Chondrocyte (in vitro differentiated cells): ENCODE measurements around the gene RASSF7. TPM values are rescaled to one million over a fixed set of nuclear protein-coding genes. Genes with fewer than 3 reads are reported as not detected.
"Not testable (repeated sequence)": the region's sequence is repeated elsewhere in the genome, so short reads cannot be mapped to it uniquely, and the experiment has no call there.

ENCODE experiments used
- DNase-seq: peaks from one replicate; pipeline ENCODE4 v3.0.0; 2021; ENCODE audit warnings: mixed read lengths, low spot score
- H3K27ac Mint-ChIP-seq: one replicate; pipeline ENCODE4 v1.8.0; 2021; ENCODE audit warnings: mild to moderate bottlenecking, moderate library complexity, mixed read lengths; ENCODE audit not compliant: unreplicated experiment
- H3K27me3 Mint-ChIP-seq: 2 replicates; pipeline ENCODE4 v1.8.0; 2021; ENCODE audit warnings: low read depth, mixed read lengths
- H3K36me3 Mint-ChIP-seq: 2 replicates; pipeline ENCODE4 v1.8.0; 2021; ENCODE audit warnings: low read depth, mixed read lengths
- H3K4me1 Mint-ChIP-seq: 2 replicates; pipeline ENCODE4 v1.8.0; 2021; ENCODE audit warnings: low read depth, mild to moderate bottlenecking, mixed read lengths
- H3K4me3 Mint-ChIP-seq: one replicate; pipeline ENCODE4 v1.8.0; 2021; ENCODE audit warnings: mild to moderate bottlenecking, moderate library complexity, mixed read lengths; ENCODE audit not compliant: unreplicated experiment
- H3K9me3 Mint-ChIP-seq: 2 replicates; pipeline ENCODE4 v1.8.0; 2021; ENCODE audit warnings: low read depth, mixed read lengths
- CTCF ChIP-seq: fragments of 200-600 bp; sonication (generic); IDR thresholded peaks from 2 replicates; pipeline ENCODE4 v1.5.0; 2021; ENCODE audit warnings: antibody characterized with exemption, mild to moderate bottlenecking, moderate library complexity
- long read RNA-seq: library from polyadenylated mRNA; stranded (forward); transcript quantifications from one replicate; pipeline ENCODE4 v2.0.0, GENCODE V29; 2021
- total RNA-seq: library from RNA; stranded (reverse); gene quantifications from 3 replicates; pipeline ENCODE4 v1.2.1, GENCODE V29; 2021

Gene RASSF7
- total RNA-seq = 20.0 to 31.3 TPM (median 28.7 TPM) in 3 replicates
- long read RNA-seq, transcript RASSF7-201 (4 exons, 1,731 nt) = major isoform, 70 of 140 reads
- long read RNA-seq, transcript RASSF7-202 (6 exons, 1,928 nt) = minor isoform, 5 of 140 reads
- long read RNA-seq, partial matches to known transcripts = 33 of 140 reads
- long read RNA-seq, other reads (novel, unspliced or antisense) = 28 of 140 reads

GRCh38 chr11:560305-561147 is at the start of gene RASSF7, which contains the start of gene LMNTD2:
Gene RASSF7, plus strand, starts transcription at chr11:560970. Its CDS starts 799 bp downstream, at chr11:561769.
Gene LMNTD2, minus strand, starts transcription at chr11:560738. Its CDS starts 22 bp downstream, at chr11:560716.
- peaks cover 12% of the 10 kb centered on the region for H3K4me1 Mint-ChIP-seq
- no peak within 1 kb of the TSS for H3K27ac Mint-ChIP-seq
- no peaks in the 10 kb centered on the region for H3K36me3 Mint-ChIP-seq
- no peaks in the 10 kb centered on the region for H3K9me3 Mint-ChIP-seq
- DNase-seq = no peak
- TF ChIP-seq CTCF = no peak
- H3K27me3 Mint-ChIP-seq = peaks cover 8% of the 10 kb centered on the region
- peak within 1 kb of the TSS; percentile 85 for H3K4me3 Mint-ChIP-seq

GRCh38 chr11:512761-513595 is 47.8 kb upstream of the RASSF7 start:
- peaks cover 7% of the 10 kb centered on the region for H3K9me3 Mint-ChIP-seq
- no peaks in the 10 kb centered on the region for H3K27me3 Mint-ChIP-seq
- H3K27ac Mint-ChIP-seq = peak overlapping the region; percentile 49
- peaks cover 14% of the 10 kb centered on the region for H3K4me1 Mint-ChIP-seq
- peaks cover 20% of the 10 kb centered on the region for H3K36me3 Mint-ChIP-seq
- no peak for TF ChIP-seq CTCF
- DNase-seq = no peak
- no peak overlapping the region for H3K4me3 Mint-ChIP-seq

GRCh38 chr11:514606-515005 is 46.2 kb upstream of the RASSF7 start:
- Mint-ChIP-seq H3K9me3 (peaks cover 7% of the 10 kb centered on the region), H3K27me3 (no peaks in the 10 kb centered on the region), H3K36me3 (peaks cover 20% of the 10 kb centered on the region), H3K4me1 (peaks cover 10% of the 10 kb centered on the region), H3K4me3 (no peak overlapping the region), H3K27ac (no peak overlapping the region)
- no peak for TF ChIP-seq CTCF
- no peak for DNase-seq

GRCh38 chr11:515131-515530 is 45.6 kb upstream of the RASSF7 start:
- H3K36me3 Mint-ChIP-seq = peaks cover 16% of the 10 kb centered on the region
- DNase-seq = no peak
- no peaks in the 10 kb centered on the region for H3K27me3 Mint-ChIP-seq
- peaks cover 7% of the 10 kb centered on the region for H3K9me3 Mint-ChIP-seq
- H3K4me1 Mint-ChIP-seq = peaks cover 5% of the 10 kb centered on the region
- no peak overlapping the region for H3K4me3 Mint-ChIP-seq
- TF ChIP-seq CTCF = no peak
- no peak overlapping the region for H3K27ac Mint-ChIP-seq

GRCh38 chr11:516400-516799 is 44.4 kb upstream of the RASSF7 start:
- Mint-ChIP-seq H3K36me3 (peaks cover 16% of the 10 kb centered on the region), H3K4me1 (peaks cover 5% of the 10 kb centered on the region), H3K9me3 (peaks cover 7% of the 10 kb centered on the region), H3K4me3 (no peak overlapping the region), H3K27ac (no peak overlapping the region), H3K27me3 (no peaks in the 10 kb centered on the region)
- no peak for DNase-seq
- TF ChIP-seq CTCF = no peak

- H3K9me3 Mint-ChIP-seq, H3K27ac Mint-ChIP-seq, H3K27me3 Mint-ChIP-seq, H3K4me1 Mint-ChIP-seq, H3K4me3 Mint-ChIP-seq: not testable (repeated sequence)
- peak; percentile 89 for DNase-seq
- peaks cover 13% of the 10 kb centered on the region for H3K36me3 Mint-ChIP-seq
Observed at GRCh38 chr11:516918-517685, 43.7 kb upstream of the RASSF7 start.
